Measurements from ENCODE around the gene DDX47.

Gene DDX47

GRCh38 chr12:12813120-12814101 lies at the start of gene DDX47:
TSS of gene DDX47 (plus strand) at chr12:12813346. CDS start at chr12:12813368, 22 bp downstream.
- peak; percentile 98 for DNase-seq

GRCh38 chr12:12764824-12765223 lies 48.3 kb upstream of the DDX47 start:
- no peak for DNase-seq

DNA sequence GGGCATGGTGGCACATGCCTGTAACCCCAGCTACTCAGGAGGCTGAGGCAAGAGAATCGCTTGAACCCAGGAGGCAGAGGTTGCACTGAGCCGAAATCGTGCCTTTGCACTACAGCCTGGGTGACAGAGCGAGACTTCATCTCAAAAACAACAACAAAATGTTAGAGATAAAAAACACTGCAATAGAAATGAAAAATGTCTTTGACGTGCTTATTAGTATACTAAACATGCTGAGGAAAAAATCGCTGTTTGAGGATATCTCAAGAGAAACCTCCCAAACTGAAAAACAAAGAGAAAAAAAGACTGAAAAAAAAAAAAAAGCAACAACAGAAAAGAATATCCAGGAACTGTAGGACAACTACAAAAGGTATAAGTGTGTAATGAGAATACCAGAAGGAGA lies 42.9 kb upstream of the DDX47 start:
- no peak for DNase-seq

DNA sequence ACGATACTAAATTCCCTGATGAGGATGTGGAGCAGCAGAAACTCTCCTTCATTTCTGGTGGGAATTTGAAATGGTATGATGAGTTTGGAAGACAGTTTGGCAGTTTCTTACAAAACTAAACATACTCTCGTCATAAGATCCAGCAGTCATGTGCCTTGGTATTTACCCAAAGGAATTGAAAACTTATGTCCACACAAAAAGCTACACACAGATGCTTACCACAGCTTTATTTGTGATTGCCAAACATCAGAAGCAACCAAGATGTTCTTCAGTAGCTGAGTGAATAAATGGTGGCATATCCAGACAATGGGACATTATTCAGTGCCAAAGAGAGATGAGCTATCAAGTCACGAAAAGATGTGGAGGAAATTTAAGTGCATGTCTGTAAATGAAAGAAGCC lies 38.4 kb upstream of the DDX47 start:
- no peak for DNase-seq

GRCh38 chr12:12776261-12776660 lies 36.9 kb upstream of the DDX47 start:
- no peak for DNase-seq

DNA sequence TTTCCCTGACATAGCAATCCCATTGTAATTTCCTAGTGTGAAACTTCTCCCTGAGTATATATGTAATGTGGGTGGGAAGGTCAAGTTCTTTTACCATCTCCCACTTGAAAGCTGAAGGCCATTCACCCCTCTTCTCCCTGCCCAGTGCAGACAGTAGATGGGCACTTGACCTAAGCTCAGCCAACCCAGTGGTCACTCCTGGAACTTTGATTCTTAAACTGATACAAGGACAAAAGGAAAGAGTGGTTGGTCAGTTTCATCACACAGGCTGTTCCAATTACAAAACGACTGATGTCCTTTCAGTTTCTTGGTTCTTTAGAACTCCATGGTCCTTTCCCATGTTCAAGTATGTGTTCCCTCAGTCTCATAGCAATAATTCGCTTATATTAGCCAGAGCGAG lies 36.1 kb upstream of the DDX47 start:
- DNase-seq: no peak

- DNase-seq: no peak
Observed at GRCh38 chr12:12779007-12779406, 34.1 kb upstream of the DDX47 start.

- no peak for DNase-seq
Observed at GRCh38 chr12:12779529-12779928, 33.6 kb upstream of the DDX47 start.

GRCh38 chr12:12784116-12784515 lies 29.0 kb upstream of the DDX47 start:
- DNase-seq: no peak

DNA sequence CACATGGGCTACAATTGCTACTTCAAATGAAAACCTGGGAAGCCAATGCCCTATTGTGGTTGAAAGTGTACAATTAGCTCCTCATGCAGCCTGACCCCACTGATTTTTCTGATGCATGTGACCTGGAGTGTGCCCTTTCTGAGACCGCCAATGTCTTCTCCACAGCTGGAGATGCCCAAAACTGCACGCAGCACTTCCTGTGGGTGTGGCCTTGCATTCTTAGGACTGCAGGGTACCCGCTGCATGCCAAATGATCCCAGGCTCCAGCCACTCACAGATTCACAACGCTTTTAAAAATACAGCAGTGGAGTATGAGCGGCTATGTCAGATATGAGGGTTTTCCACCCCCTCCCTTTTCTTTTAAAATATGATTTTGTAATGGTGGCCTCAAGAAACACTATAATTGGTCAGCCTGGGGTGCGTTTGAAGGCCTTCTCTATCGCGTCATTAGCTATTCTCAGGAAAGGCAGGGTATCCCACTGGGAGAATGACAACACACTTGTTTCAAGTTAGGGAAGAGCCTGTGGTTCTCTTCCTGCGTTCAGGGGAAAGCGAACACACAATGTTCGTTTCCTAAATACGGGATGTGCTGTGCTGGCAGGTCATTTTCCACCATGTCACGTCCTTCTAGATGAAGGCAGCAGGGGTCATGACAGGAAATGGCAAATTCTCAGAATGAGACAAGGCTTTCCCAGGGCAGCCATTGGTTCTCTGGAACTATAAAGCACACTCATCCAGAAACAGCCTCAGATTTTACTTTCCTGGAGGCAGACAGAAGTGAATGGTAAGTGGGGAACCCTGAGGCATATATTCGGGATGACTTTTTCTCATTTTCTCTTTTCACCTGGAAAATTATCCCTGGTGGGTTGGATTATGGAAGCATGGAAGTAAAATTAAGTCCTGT lies 28.0 kb upstream of the DDX47 start, which contains the start of gene APOLD1:
TSS of gene APOLD1 (plus strand) at position 749 of the 904 bp plus-strand sequence. CDS start at position 782, 33 bp downstream.
- DNase-seq: peak; percentile 24

GRCh38 chr12:12786351-12786705 lies 26.8 kb upstream of the DDX47 start:
- no peak for DNase-seq

- peak; percentile 76 for DNase-seq
Observed at GRCh38 chr12:12786706-12787601, 26.2 kb upstream of the DDX47 start.

- DNase-seq: no peak
Observed at GRCh38 chr12:12788131-12788530, 25.0 kb upstream of the DDX47 start.

- peak; percentile 76 for DNase-seq
Observed at GRCh38 chr12:12788675-12789368, 24.3 kb upstream of the DDX47 start.

- DNase-seq: no peak
Observed at GRCh38 chr12:12790956-12791355, 22.2 kb upstream of the DDX47 start.

GRCh38 chr12:12791756-12792369 lies 21.3 kb upstream of the DDX47 start:
- DNase-seq: no peak

DNA sequence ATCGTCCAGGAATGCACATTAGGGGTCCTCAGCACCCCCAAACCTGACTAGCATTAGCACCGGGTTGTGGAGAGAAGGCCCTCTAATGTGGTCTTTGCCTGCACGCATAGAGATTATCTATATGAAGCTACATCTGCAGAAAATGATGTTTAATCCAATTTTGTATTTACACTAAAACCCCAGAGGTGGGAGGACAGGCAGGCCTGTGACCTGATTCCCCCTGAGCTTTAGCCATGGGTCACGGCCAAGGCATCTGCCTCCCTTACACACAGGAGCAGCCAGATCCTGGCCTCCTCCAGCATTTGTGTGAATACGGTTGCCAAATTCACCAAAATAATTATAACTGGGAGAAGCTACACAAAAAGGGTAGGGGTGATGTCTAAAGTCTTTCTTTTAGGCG lies 20.7 kb upstream of the DDX47 start:
- DNase-seq: no peak

DNA sequence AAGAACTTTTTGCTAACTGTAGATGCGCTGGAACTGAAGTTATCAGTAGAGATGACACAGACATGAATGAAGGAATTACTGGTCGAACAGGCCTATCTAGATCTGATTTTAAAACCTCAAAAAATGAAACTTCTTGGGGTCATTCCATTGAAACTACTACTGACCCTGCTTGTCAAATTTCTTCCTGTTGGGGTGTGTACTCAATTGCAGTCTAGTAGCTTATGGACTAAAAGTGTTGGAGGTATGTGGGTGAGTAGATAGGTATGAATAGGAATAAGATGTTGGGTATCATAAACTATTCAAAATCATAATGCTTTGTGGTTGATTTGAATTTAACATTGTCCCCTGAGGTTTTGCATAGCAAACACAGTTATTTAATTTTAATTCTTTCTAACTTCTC lies 18.5 kb upstream of the DDX47 start:
- DNase-seq: no peak

DNA sequence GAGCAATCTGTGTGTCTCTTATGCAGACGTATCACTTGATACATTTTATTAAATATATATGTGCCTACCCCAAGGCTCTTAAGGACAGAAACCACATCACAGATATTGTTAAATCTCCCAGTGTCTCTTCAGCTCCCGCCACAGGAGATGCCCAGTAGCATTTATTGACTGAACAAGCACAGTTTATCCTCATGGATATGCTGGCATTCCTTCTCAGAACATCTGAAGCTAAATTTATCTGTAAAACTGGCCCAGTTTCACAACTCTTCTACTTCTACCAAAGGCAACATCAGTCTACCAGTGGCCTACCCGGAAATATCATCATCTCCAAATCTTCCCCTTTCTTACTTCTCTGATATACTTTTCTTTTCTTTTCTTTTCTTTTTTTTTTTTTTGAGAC lies 17.0 kb upstream of the DDX47 start:
- no peak for DNase-seq

GRCh38 chr12:12796928-12797793 lies 16.0 kb upstream of the DDX47 start:
- no peak for DNase-seq
